HUES64 (cell line): Measurements from ENCODE around the gene BAZ1A.

ENCODE experiments used
- H3K27ac ChIP-seq: 2 replicates; pipeline ENCODE4 v1.7.0; 2013; ENCODE audit warnings: low read depth, low read length, inconsistent platforms
- H3K27me3 ChIP-seq: 2 replicates; pipeline ENCODE4 v1.6.1; 2013; ENCODE audit warnings: mild to moderate bottlenecking, low read length; ENCODE audit not compliant: insufficient read depth
- H3K36me3 ChIP-seq: 2 replicates; pipeline ENCODE4 v1.6.1; 2013; ENCODE audit warnings: mild to moderate bottlenecking, low read length; ENCODE audit not compliant: insufficient read depth
- H3K4me1 ChIP-seq: 2 replicates; pipeline ENCODE4 v1.6.1; 2013; ENCODE audit warnings: mild to moderate bottlenecking, low read length, moderate library complexity; ENCODE audit not compliant: insufficient read depth
- H3K4me3 ChIP-seq: 2 replicates; pipeline ENCODE4 v1.5.1; 2013; ENCODE audit warnings: mild to moderate bottlenecking, low read length, moderate library complexity
- H3K9ac ChIP-seq: 2 replicates; pipeline ENCODE4 v1.6.1; 2013; ENCODE audit warnings: mild to moderate bottlenecking, low read depth, low read length
- H3K9me3 ChIP-seq: 2 replicates; pipeline ENCODE4 v1.6.1; 2013; ENCODE audit warnings: low read depth, low read length; ENCODE audit not compliant: insufficient read depth
- WGBS: fragments of 150-250, 120-280 bp; methylation state at CpG from one replicate; pipeline ENCODE4 v1.1.7; 2013; ENCODE audit warnings: missing lambda C conversion rate; 5-methylcytosine and 5-hydroxymethylcytosine counted together

Gene BAZ1A

GRCh38 chr14:34853041-34853440 is 22.1 kb downstream of the BAZ1A start:
- no peak overlapping the region for H3K9ac ChIP-seq
- peaks cover 6% of the 10 kb centered on the region; the same call in 1 of the 2 replicates for H3K36me3 ChIP-seq
- H3K27me3 ChIP-seq = no peaks in the 10 kb centered on the region
- H3K9me3 ChIP-seq = no peaks in the 10 kb centered on the region
- H3K4me3 ChIP-seq = no peak overlapping the region
- no peak overlapping the region for H3K27ac ChIP-seq
- no peaks in the 10 kb centered on the region for H3K4me1 ChIP-seq

- Histone ChIP-seq H3K4me1 (no peaks in the 10 kb centered on the region), H3K27me3 (no peaks in the 10 kb centered on the region), H3K9me3 (no peaks in the 10 kb centered on the region), H3K27ac (no peak overlapping the region), H3K9ac (no peak overlapping the region), H3K4me3 (no peak overlapping the region), H3K36me3 (peaks cover 6% of the 10 kb centered on the region; the same call in 1 of the 2 replicates)
- 97% methylated on average over 2 of the region's 2 CpGs for WGBS
These were observed 23.8 kb downstream of the BAZ1A start for GRCh38 chr14:34851395-34851794.

- Histone ChIP-seq H3K36me3 (no peaks in the 10 kb centered on the region), H3K4me1 (no peaks in the 10 kb centered on the region), H3K9me3 (no peaks in the 10 kb centered on the region), H3K4me3 (no peak overlapping the region), H3K27ac (no peak overlapping the region), H3K9ac (no peak overlapping the region), H3K27me3 (no peaks in the 10 kb centered on the region)
- WGBS = 88% methylated on average over 1 of the region's 1 CpG
These were observed 29.3 kb downstream of the BAZ1A start for GRCh38 chr14:34845869-34846268.

- Histone ChIP-seq H3K36me3 (no peaks in the 10 kb centered on the region), H3K4me1 (peaks cover 1% of the 10 kb centered on the region; the same call in 1 of the 2 replicates), H3K27ac (no peak overlapping the region), H3K9me3 (no peaks in the 10 kb centered on the region), H3K9ac (no peak overlapping the region), H3K4me3 (no peak overlapping the region), H3K27me3 (no peaks in the 10 kb centered on the region)
- WGBS = 92% methylated on average over 3 of the region's 3 CpGs
These were observed 32.1 kb downstream of the BAZ1A start for GRCh38 chr14:34843011-34843554.

GRCh38 chr14:34837801-34838322 is 37.3 kb downstream of the BAZ1A start:
- WGBS = 83% methylated on average over 3 of the region's 3 CpGs
- Histone ChIP-seq H3K4me3 (no peak overlapping the region), H3K9ac (no peak overlapping the region), H3K27me3 (no peaks in the 10 kb centered on the region), H3K4me1 (peaks cover 9% of the 10 kb centered on the region), H3K36me3 (no peaks in the 10 kb centered on the region), H3K27ac (no peak overlapping the region), H3K9me3 (no peaks in the 10 kb centered on the region)

- WGBS = no CpG with 5 or more reads among the region's 1 CpG
- H3K36me3 ChIP-seq = no peaks in the 10 kb centered on the region
- H3K9ac ChIP-seq = no peak overlapping the region
- peaks cover 9% of the 10 kb centered on the region for H3K4me1 ChIP-seq
- H3K9me3 ChIP-seq = no peaks in the 10 kb centered on the region
- H3K27ac ChIP-seq = no peak overlapping the region
- H3K27me3 ChIP-seq = no peaks in the 10 kb centered on the region
- H3K4me3 ChIP-seq = no peak overlapping the region
These were observed 39.8 kb downstream of the BAZ1A start for GRCh38 chr14:34835312-34835711.

- Histone ChIP-seq H3K4me3 (no peak overlapping the region), H3K4me1 (peaks cover 9% of the 10 kb centered on the region), H3K9me3 (no peaks in the 10 kb centered on the region), H3K9ac (no peak overlapping the region), H3K36me3 (no peaks in the 10 kb centered on the region), H3K27me3 (no peaks in the 10 kb centered on the region), H3K27ac (no peak overlapping the region)
- WGBS = 97% methylated on average over 2 of the region's 2 CpGs
These were observed 41.3 kb downstream of the BAZ1A start for GRCh38 chr14:34833549-34834523.

GRCh38 chr14:34826661-34827060 is 48.5 kb downstream of the BAZ1A start:
- H3K9ac ChIP-seq = no peak overlapping the region
- no peak overlapping the region for H3K27ac ChIP-seq
- H3K9me3 ChIP-seq = no peaks in the 10 kb centered on the region
- no peaks in the 10 kb centered on the region for H3K27me3 ChIP-seq
- H3K4me1 ChIP-seq = no peaks in the 10 kb centered on the region
- WGBS = 91% methylated on average over 2 of the region's 2 CpGs
- H3K4me3 ChIP-seq = no peak overlapping the region
- peaks cover 5% of the 10 kb centered on the region; the same call in 1 of the 2 replicates for H3K36me3 ChIP-seq

GRCh38 chr14:34824826-34825225 is 50.3 kb downstream of the BAZ1A start:
- Histone ChIP-seq H3K4me1 (no peaks in the 10 kb centered on the region), H3K27ac (no peak overlapping the region), H3K27me3 (no peaks in the 10 kb centered on the region), H3K36me3 (peaks cover 6% of the 10 kb centered on the region; the same call in 1 of the 2 replicates), H3K4me3 (no peak overlapping the region), H3K9me3 (no peaks in the 10 kb centered on the region), H3K9ac (no peak overlapping the region)
- 95% methylated on average over 3 of the region's 3 CpGs for WGBS

- no peak overlapping the region for H3K9ac ChIP-seq
- no peaks in the 10 kb centered on the region for H3K9me3 ChIP-seq
- H3K27me3 ChIP-seq = no peaks in the 10 kb centered on the region
- 100% methylated on average over 1 of the region's 1 CpG for WGBS
- peaks cover 9% of the 10 kb centered on the region; the same call in 1 of the 2 replicates for H3K36me3 ChIP-seq
- H3K4me3 ChIP-seq = no peak overlapping the region
- no peaks in the 10 kb centered on the region for H3K4me1 ChIP-seq
- no peak overlapping the region for H3K27ac ChIP-seq
These were observed 50.9 kb downstream of the BAZ1A start for GRCh38 chr14:34824256-34824655.

- Histone ChIP-seq H3K4me1 (no peaks in the 10 kb centered on the region), H3K4me3 (no peak overlapping the region), H3K36me3 (peaks cover 9% of the 10 kb centered on the region; the same call in 1 of the 2 replicates), H3K9ac (no peak overlapping the region), H3K9me3 (no peaks in the 10 kb centered on the region), H3K27me3 (no peaks in the 10 kb centered on the region), H3K27ac (no peak overlapping the region)
- 98% methylated on average over 2 of the region's 2 CpGs for WGBS
These were observed 57.4 kb downstream of the BAZ1A start for GRCh38 chr14:34817768-34818167.
